GM23248 (cell line): ENCODE data around the gene SLC30A10.
"Not testable (repeated sequence)": the region's sequence is repeated elsewhere in the genome, so short reads cannot be mapped to it uniquely, and the experiment has no call there.

Experiments used
- EZH2 ChIP-seq: fragments of 200-600 bp; sonication (generic); IDR thresholded peaks from 2 replicates; pipeline ENCODE4 v1.6.1; 2018; ENCODE audit warnings: antibody characterized with exemption, mild to moderate bottlenecking; ENCODE audit not compliant: insufficient read depth, poor library complexity, severe bottlenecking
- EZH2phosphoT487 ChIP-seq: fragments of 200-600 bp; sonication (generic); IDR thresholded peaks from 2 replicates; pipeline ENCODE4 v1.6.1; 2018; ENCODE audit warnings: antibody characterized with exemption, moderate library complexity, mild to moderate bottlenecking, low read depth; ENCODE audit not compliant: insufficient read depth

DNA sequence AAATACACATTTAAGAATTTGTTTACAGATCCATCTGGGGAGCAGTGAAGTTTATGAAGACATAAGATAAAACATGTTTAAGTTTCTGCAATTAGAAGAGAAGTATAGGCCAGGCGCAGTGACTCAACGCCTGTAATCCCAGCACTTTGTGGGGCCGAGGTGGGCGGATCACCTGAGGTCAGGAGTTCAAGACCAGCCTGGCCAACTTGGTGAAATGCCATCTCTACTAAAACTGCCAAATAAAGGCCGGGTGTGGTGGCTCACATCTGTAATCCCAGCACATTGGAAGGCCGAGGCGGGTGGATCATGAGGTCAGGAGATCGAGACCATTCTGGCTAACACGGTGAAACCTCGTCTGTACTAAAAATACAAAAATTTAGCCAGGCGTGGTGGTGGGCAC, 5.4 kb upstream of the SLC30A10 start:
- TF ChIP-seq EZH2phosphoT487, EZH2: not testable (repeated sequence)
